H9 (cell line): Measurements from ENCODE around the gene TRIM24. TPM values are rescaled to one million over a fixed set of nuclear protein-coding genes. Genes with fewer than 3 reads are reported as not detected.

Experiments used
- DNase-seq: peaks from one replicate; pipeline ENCODE4 v3.0.0-alpha.2; 2017
- H2AFZ ChIP-seq: one replicate; pipeline ENCODE4 v1.6.1; 2013; ENCODE audit warnings: mild to moderate bottlenecking, low read length, control low read depth, moderate library complexity
- H2AK5ac ChIP-seq: 2 replicates; pipeline ENCODE4 v1.6.1; 2013; ENCODE audit warnings: low read length, control low read depth, mixed read lengths; ENCODE audit not compliant: insufficient read length
- H2BK120ac ChIP-seq: one replicate; pipeline ENCODE4 v1.6.1; 2013; ENCODE audit warnings: low read depth, mild to moderate bottlenecking, low read length, control low read depth, inconsistent platforms; ENCODE audit not compliant: poor library complexity, severe bottlenecking
- H2BK12ac ChIP-seq: 2 replicates; pipeline ENCODE4 v1.6.1; 2013; ENCODE audit warnings: low read length, control low read depth, mixed read lengths, low read depth; ENCODE audit not compliant: insufficient read length
- H2BK15ac ChIP-seq: 2 replicates; pipeline ENCODE4 v1.6.1; 2013; ENCODE audit warnings: low read depth, low read length, control low read depth
- H2BK20ac ChIP-seq: one replicate; pipeline ENCODE4 v1.6.1; 2013; ENCODE audit warnings: low read depth, mild to moderate bottlenecking, low read length, control low read depth, inconsistent platforms; ENCODE audit not compliant: poor library complexity, severe bottlenecking
- H2BK5ac ChIP-seq: 2 replicates; pipeline ENCODE4 v1.6.1; 2013; ENCODE audit warnings: low read length, control low read depth, mixed read lengths; ENCODE audit not compliant: insufficient read length
- H3K14ac ChIP-seq: 2 replicates; pipeline ENCODE4 v1.6.1; 2013; ENCODE audit warnings: low read length, control low read depth; ENCODE audit not compliant: insufficient read depth
- H3K18ac ChIP-seq: 2 replicates; pipeline ENCODE4 v1.6.1; 2013; ENCODE audit warnings: low read depth, mild to moderate bottlenecking, mixed read lengths, low read length, control low read depth; ENCODE audit not compliant: insufficient read length
- H3K23ac ChIP-seq: 2 replicates; pipeline ENCODE4 v1.6.1; 2013; ENCODE audit warnings: low read length, control low read depth, mixed read lengths, low read depth; ENCODE audit not compliant: insufficient read length
- H3K23me2 ChIP-seq: 2 replicates; pipeline ENCODE4 v1.6.1; 2013; ENCODE audit warnings: low read depth, mild to moderate bottlenecking, mixed read lengths, low read length, control low read depth; ENCODE audit not compliant: insufficient read length, poor library complexity, severe bottlenecking
- H3K27ac ChIP-seq: 2 replicates; pipeline ENCODE4 v1.5.1; 2013; ENCODE audit warnings: low read length, control low read depth, mixed read lengths, low read depth; ENCODE audit not compliant: insufficient read length
- H3K27me3 ChIP-seq: 2 replicates; pipeline ENCODE4 v1.6.1; 2013; ENCODE audit warnings: low read length, control low read depth, inconsistent platforms; ENCODE audit not compliant: insufficient read depth
- H3K4ac ChIP-seq: 2 replicates; pipeline ENCODE4 v1.6.1; 2013; ENCODE audit warnings: low read depth, mild to moderate bottlenecking, control low read depth, inconsistent platforms, low read length, moderate library complexity
- H3K4me1 ChIP-seq: 2 replicates; pipeline ENCODE4 v1.6.1; 2013; ENCODE audit warnings: low read length, control low read depth, inconsistent platforms; ENCODE audit not compliant: insufficient read depth
- H3K4me2 ChIP-seq: 2 replicates; pipeline ENCODE4 v1.6.1; 2013; ENCODE audit warnings: low read length, control low read depth, mixed read lengths; ENCODE audit not compliant: insufficient read length, insufficient read depth
- H3K56ac ChIP-seq: 2 replicates; pipeline ENCODE4 v1.6.1; 2013; ENCODE audit warnings: low read depth, mild to moderate bottlenecking, mixed read lengths, low read length, control low read depth; ENCODE audit not compliant: insufficient read length
- H3K79me1 ChIP-seq: 2 replicates; pipeline ENCODE4 v1.6.1; 2013; ENCODE audit warnings: low read depth, mild to moderate bottlenecking, moderate library complexity, low read length, control low read depth, inconsistent platforms; ENCODE audit not compliant: insufficient read depth, poor library complexity, severe bottlenecking
- H3K79me2 ChIP-seq: 2 replicates; pipeline ENCODE4 v1.6.1; 2013; ENCODE audit warnings: low read length, control low read depth, inconsistent platforms; ENCODE audit not compliant: insufficient read depth
- H3K9ac ChIP-seq: 2 replicates; pipeline ENCODE4 v1.6.1; 2013; ENCODE audit warnings: low read length, control low read depth, mixed read lengths; ENCODE audit not compliant: insufficient read length; ENCODE audit errors: extremely low read depth
- H3K9me3 ChIP-seq: one replicate; pipeline ENCODE4 v1.6.1; 2013; ENCODE audit warnings: low read depth, low read length, inconsistent platforms; ENCODE audit not compliant: control insufficient read depth
- H3T11ph ChIP-seq: one replicate; pipeline ENCODE4 v1.6.1; 2013; ENCODE audit warnings: mild to moderate bottlenecking, low read length, control low read depth, inconsistent platforms
- H4K20me1 ChIP-seq: one replicate; pipeline ENCODE4 v1.6.1; 2013; ENCODE audit not compliant: control insufficient read depth, insufficient read length, insufficient read depth
- H4K5ac ChIP-seq: 2 replicates; pipeline ENCODE4 v1.6.1; 2013; ENCODE audit warnings: low read depth, mild to moderate bottlenecking, mixed read lengths, low read length, control low read depth; ENCODE audit not compliant: insufficient read length
- H4K8ac ChIP-seq: replicated peaks from 2 replicates; pipeline ENCODE4 v1.6.1; 2013; ENCODE audit warnings: low read length, control low read depth, mixed read lengths, low read depth; ENCODE audit not compliant: insufficient read length
- H4K91ac ChIP-seq: 2 replicates; pipeline ENCODE4 v1.6.1; 2013; ENCODE audit warnings: low read depth, mild to moderate bottlenecking, moderate library complexity, mixed read lengths, low read length, control low read depth; ENCODE audit not compliant: insufficient read length
- H3K27ac Mint-ChIP-seq, 3 experiments: 2 replicates in 2 of 3; 3 replicates in 1 of 3; pipeline ENCODE4 v1.8.0; 2020 to 2021; ENCODE audit warnings: mixed read lengths in 3 of 3, mild to moderate bottlenecking in 1 of 3, moderate library complexity in 1 of 3
- H3K27me3 Mint-ChIP-seq: 2 replicates; pipeline ENCODE4 v1.8.0; 2021; ENCODE audit warnings: low read depth, mild to moderate bottlenecking, moderate library complexity, mixed read lengths
- H3K36me3 Mint-ChIP-seq, 3 experiments: 2 replicates in 2 of 3; 3 replicates in 1 of 3; pipeline ENCODE4 v1.8.0; 2020 to 2021; ENCODE audit warnings: low read depth in 3 of 3, mixed read lengths in 3 of 3; ENCODE audit not compliant: insufficient read depth in 1 of 3
- H3K4me1 Mint-ChIP-seq, 2 experiments: 2 replicates each; pipeline ENCODE4 v1.8.0; 2020; ENCODE audit warnings: mixed read lengths in 2 of 2
- H3K4me3 Mint-ChIP-seq, 2 experiments: 2 replicates in 1 of 2; 3 replicates in 1 of 2; pipeline ENCODE4 v1.8.0; 2020 to 2021; ENCODE audit warnings: mild to moderate bottlenecking in 2 of 2, mixed read lengths in 2 of 2, moderate library complexity in 1 of 2
- H3K9me3 Mint-ChIP-seq, 2 experiments: 2 replicates in 1 of 2; 3 replicates in 1 of 2; pipeline ENCODE4 v1.8.0; 2020; ENCODE audit warnings: mild to moderate bottlenecking in 2 of 2, mixed read lengths in 2 of 2, moderate library complexity in 1 of 2
- WGBS: extraction: QIAGEN DNeasy Blood & Tissue Kit; methylation state at CpG from one replicate; pipeline ENCODE4 v1.1.7; 2013; ENCODE audit warnings: missing lambda C conversion rate, low lambda C conversion rate, mixed read lengths; ENCODE audit not compliant: insufficient read length; ENCODE audit errors: extremely low coverage; 5-methylcytosine and 5-hydroxymethylcytosine counted together
- total RNA-seq: library from RNA; stranded (reverse); gene quantifications from 2 replicates; pipeline ENCODE4 v1.2.1, GENCODE V29; 2021
- TF ChIP-seq, protein P1 (sequence below): fragments of 200-600 bp; sonication (generic); conservative IDR thresholded peaks from 3 replicates; pipeline ENCODE4 v1.8.0; 2021; ENCODE audit warnings: antibody characterized with exemption, mild to moderate bottlenecking

The TRIM24 gene
- total RNA-seq, 1 experiment from 2014 or later = 260 TPM

DNA sequence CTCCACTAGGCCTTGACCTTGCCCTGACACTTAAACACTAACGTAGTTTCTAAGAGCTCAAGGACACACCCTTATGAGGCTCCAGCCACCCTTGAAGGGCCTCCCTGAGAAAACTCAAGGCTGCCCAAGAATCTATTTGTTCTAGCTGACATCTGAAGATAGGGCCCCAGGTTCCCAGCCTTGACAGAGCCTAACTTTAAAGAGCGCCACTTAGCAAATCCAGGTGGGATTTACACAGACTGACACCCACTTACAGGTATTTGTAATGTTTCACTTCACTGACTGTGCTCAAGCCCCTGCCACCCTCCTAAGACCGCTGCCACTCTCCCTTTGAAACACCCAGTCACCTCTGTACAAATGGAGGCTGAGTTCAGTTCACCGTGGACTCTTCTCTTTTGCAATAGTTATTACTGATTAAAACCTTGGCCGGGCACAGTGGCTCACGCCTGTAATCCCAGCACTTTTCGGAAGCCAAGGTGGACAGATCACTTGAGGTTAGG lies 150.7 kb downstream of the TRIM24 start:
- no peaks in the 10 kb centered on the region for H3K23me2 ChIP-seq
- H4K8ac ChIP-seq = no peak overlapping the region
- Mint-ChIP-seq H3K9me3 (peaks cover 8 to 19% of the 10 kb centered on the region in 2 experiments), H3K4me1 (peaks cover 4 to 5% of the 10 kb centered on the region in 2 experiments), H3K4me3 (no peak overlapping the region), H3K27ac (no peak overlapping the region), H3K27me3 (no peaks in the 10 kb centered on the region), H3K36me3 (peaks cover 6 to 18% (median 9%) of the 10 kb centered on the region in 3 experiments; a peak in 6 of 7 replicates)
- no peak overlapping the region for H2BK20ac ChIP-seq
- H3K27me3 ChIP-seq = no peaks in the 10 kb centered on the region; the same call in 1 of the 2 replicates
- WGBS = no CpG with 5 or more reads among the region's 7 CpGs
- H3K27ac ChIP-seq = no peak overlapping the region
- no peak overlapping the region for H3K4me2 ChIP-seq
- H2BK15ac ChIP-seq = no peak overlapping the region
- H3K18ac ChIP-seq = no peak overlapping the region
- no peak overlapping the region for H3T11ph ChIP-seq
- H3K23ac ChIP-seq = no peak overlapping the region
- no peak overlapping the region for H3K56ac ChIP-seq
- TF ChIP-seq, protein P1, sequence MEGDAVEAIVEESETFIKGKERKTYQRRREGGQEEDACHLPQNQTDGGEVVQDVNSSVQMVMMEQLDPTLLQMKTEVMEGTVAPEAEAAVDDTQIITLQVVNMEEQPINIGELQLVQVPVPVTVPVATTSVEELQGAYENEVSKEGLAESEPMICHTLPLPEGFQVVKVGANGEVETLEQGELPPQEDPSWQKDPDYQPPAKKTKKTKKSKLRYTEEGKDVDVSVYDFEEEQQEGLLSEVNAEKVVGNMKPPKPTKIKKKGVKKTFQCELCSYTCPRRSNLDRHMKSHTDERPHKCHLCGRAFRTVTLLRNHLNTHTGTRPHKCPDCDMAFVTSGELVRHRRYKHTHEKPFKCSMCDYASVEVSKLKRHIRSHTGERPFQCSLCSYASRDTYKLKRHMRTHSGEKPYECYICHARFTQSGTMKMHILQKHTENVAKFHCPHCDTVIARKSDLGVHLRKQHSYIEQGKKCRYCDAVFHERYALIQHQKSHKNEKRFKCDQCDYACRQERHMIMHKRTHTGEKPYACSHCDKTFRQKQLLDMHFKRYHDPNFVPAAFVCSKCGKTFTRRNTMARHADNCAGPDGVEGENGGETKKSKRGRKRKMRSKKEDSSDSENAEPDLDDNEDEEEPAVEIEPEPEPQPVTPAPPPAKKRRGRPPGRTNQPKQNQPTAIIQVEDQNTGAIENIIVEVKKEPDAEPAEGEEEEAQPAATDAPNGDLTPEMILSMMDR = no peak
- H3K9ac ChIP-seq = no peak overlapping the region
- H3K14ac ChIP-seq = no peak overlapping the region
- no peak overlapping the region for H2AK5ac ChIP-seq
- H3K4ac ChIP-seq = no peak overlapping the region
- H3K79me2 ChIP-seq = no peaks in the 10 kb centered on the region
- H4K91ac ChIP-seq = no peak overlapping the region
- H3K9me3 ChIP-seq = no peaks in the 10 kb centered on the region
- H4K5ac ChIP-seq = no peak overlapping the region
- H3K79me1 ChIP-seq = no peaks in the 10 kb centered on the region
- no peaks in the 10 kb centered on the region for H4K20me1 ChIP-seq
- DNase-seq = no peak
- H3K4me1 ChIP-seq = no peaks in the 10 kb centered on the region
- no peak overlapping the region for H2AFZ ChIP-seq
- H2BK12ac ChIP-seq = no peak overlapping the region
- H2BK5ac ChIP-seq = no peak overlapping the region
- no peak overlapping the region for H2BK120ac ChIP-seq
